Prostate gland (tissue), 2 donors: Measurements from ENCODE around the gene OLAH. TPM values are rescaled to one million over a fixed set of nuclear protein-coding genes. Genes with fewer than 3 reads are reported as not detected.

Experiments
- DNase-seq: peaks from one replicate; pipeline ENCODE4 v3.0.0-alpha.2; 2019; ENCODE audit warnings: low spot score
- H3K27ac ChIP-seq, 2 donors: fragments of 200-600 bp; sonication (generic); 2 replicates each; pipeline ENCODE4 v1.5.1; 2017 to 2019
- H3K27me3 ChIP-seq: fragments of 200-600 bp; sonication (generic); replicated peaks from 2 replicates; pipeline ENCODE4 v1.5.1; 2019; ENCODE audit not compliant: insufficient read depth
- H3K36me3 ChIP-seq, 2 donors: fragments of 200-600 bp; sonication (generic); 1 replicate in 1 of 2; 2 replicates in 1 of 2; pipeline versions ENCODE4 v1.5.1 to v1.8.1; 2017 to 2019
- H3K4me1 ChIP-seq: fragments of 200-600 bp; sonication (generic); replicated peaks from 2 replicates; pipeline ENCODE4 v1.5.1; 2019
- H3K4me3 ChIP-seq, 2 donors: fragments of 200-600 bp; sonication (generic); 2 replicates each; pipeline ENCODE4 v1.5.1; 2017 to 2019
- H3K9me3 ChIP-seq: fragments of 200-600 bp; sonication (generic); 2 replicates; pipeline ENCODE4 v1.5.1; 2017
- POLR2A ChIP-seq: fragments of 450-650 bp; IDR thresholded peaks from one replicate; pipeline ENCODE4 v1.6.1; 2016; ENCODE audit warnings: antibody characterized with exemption, mild to moderate bottlenecking
- POLR2AphosphoS5 ChIP-seq: sonication (generic); formaldehyde crosslinking; IDR thresholded peaks from one replicate; pipeline ENCODE4 v1.6.1; 2017; ENCODE audit warnings: antibody characterized with exemption
- WGBS: methylation state at CpG from one replicate; pipeline ENCODE4 v1.1.5; 2018; 5-methylcytosine and 5-hydroxymethylcytosine counted together
- intact Hi-C: fragments of 100-400 bp; cut with DNase I; formaldehyde crosslinking; loops from one replicate; pipeline ENCODE4 v1.14.2; 2022
- total RNA-seq, 2 donors: library from RNA; depleted of rRNA; stranded (reverse); fragments of >200 nt; gene quantifications; one replicate each; pipeline ENCODE4 v1.1.0, GENCODE V29; 2016
- TF ChIP-seq, protein P1 (sequence below), 4 experiments: fragments of 200-600 bp in 2 of 4; fragments of 450-650 bp in 2 of 4; sonication (generic) in 2 of 4; IDR thresholded peaks; 1 replicate in 3 of 4; 2 replicates in 1 of 4; pipeline ENCODE4 v1.5.1; 2016 to 2019; ENCODE audit warnings: antibody characterized with exemption in 4 of 4, mild to moderate bottlenecking in 2 of 4, moderate library complexity in 2 of 4

OLAH gene
- total RNA-seq, 2 donors from 2014 or later = 5.3 TPM; not detected in 1

- no peak for DNase-seq
- no peak overlapping the region for H3K27ac ChIP-seq
- H3K4me3 ChIP-seq = no peak overlapping the region
- intact Hi-C loops = no loop called here
- no peaks in the 10 kb centered on the region for H3K27me3 ChIP-seq
- H3K9me3 ChIP-seq = no peaks in the 10 kb centered on the region
- 72% methylated on average over 3 of the region's 3 CpGs for WGBS
- no peaks in the 10 kb centered on the region for H3K4me1 ChIP-seq
- TF ChIP-seq POLR2AphosphoS5 (no peak), POLR2A (no peak)
- TF ChIP-seq, protein P1, sequence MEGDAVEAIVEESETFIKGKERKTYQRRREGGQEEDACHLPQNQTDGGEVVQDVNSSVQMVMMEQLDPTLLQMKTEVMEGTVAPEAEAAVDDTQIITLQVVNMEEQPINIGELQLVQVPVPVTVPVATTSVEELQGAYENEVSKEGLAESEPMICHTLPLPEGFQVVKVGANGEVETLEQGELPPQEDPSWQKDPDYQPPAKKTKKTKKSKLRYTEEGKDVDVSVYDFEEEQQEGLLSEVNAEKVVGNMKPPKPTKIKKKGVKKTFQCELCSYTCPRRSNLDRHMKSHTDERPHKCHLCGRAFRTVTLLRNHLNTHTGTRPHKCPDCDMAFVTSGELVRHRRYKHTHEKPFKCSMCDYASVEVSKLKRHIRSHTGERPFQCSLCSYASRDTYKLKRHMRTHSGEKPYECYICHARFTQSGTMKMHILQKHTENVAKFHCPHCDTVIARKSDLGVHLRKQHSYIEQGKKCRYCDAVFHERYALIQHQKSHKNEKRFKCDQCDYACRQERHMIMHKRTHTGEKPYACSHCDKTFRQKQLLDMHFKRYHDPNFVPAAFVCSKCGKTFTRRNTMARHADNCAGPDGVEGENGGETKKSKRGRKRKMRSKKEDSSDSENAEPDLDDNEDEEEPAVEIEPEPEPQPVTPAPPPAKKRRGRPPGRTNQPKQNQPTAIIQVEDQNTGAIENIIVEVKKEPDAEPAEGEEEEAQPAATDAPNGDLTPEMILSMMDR (IDR thresholded peaks at IDR 0.05) = no peak
- no peaks in the 10 kb centered on the region for H3K36me3 ChIP-seq
Observed at GRCh38 chr10:15027741-15028140, 16.0 kb upstream of the OLAH start.

GRCh38 chr10:15035385-15036301 lies 8.1 kb upstream of the OLAH start:
- no peak for DNase-seq
- Histone ChIP-seq H3K4me1 (no peaks in the 10 kb centered on the region), H3K27ac (no peak overlapping the region), H3K9me3 (no peaks in the 10 kb centered on the region), H3K27me3 (no peaks in the 10 kb centered on the region), H3K36me3 (no peaks in the 10 kb centered on the region), H3K4me3 (no peak overlapping the region)
- intact Hi-C loops = no loop called here
- TF ChIP-seq POLR2A = no peak
- TF ChIP-seq, protein P1 (IDR thresholded peaks at IDR 0.05) = no peak
- WGBS = 83% methylated on average over 18 of the region's 18 CpGs

DNA sequence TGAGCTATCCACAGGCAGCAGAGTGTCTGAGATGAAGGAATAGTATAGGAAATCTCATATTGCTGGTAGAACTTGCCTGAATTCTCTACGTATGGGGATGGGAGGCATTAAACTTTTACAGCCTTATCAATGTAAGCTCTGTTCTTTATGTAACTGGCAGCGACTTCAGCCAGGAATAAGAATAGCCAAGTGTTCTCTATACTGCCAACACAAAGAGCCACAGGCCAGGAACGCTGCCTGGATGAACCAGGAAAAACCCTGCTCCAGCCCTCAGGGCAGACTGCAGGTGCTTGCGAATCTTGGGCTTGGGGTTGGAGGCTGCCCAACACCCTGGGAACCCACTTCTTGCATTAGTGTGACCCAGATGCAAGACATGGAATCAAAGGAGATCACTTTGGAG lies 6.1 kb upstream of the OLAH start:
- Histone ChIP-seq H3K9me3 (no peaks in the 10 kb centered on the region), H3K4me1 (no peaks in the 10 kb centered on the region), H3K4me3 (no peak overlapping the region), H3K27me3 (no peaks in the 10 kb centered on the region), H3K27ac (no peak overlapping the region), H3K36me3 (no peaks in the 10 kb centered on the region)
- 25% methylated on average over 4 of the region's 4 CpGs for WGBS
- TF ChIP-seq POLR2AphosphoS5 (peak; percentile 39), POLR2A (no peak)
- intact Hi-C loops = no loop called here
- DNase-seq = peak; percentile 31

DNA sequence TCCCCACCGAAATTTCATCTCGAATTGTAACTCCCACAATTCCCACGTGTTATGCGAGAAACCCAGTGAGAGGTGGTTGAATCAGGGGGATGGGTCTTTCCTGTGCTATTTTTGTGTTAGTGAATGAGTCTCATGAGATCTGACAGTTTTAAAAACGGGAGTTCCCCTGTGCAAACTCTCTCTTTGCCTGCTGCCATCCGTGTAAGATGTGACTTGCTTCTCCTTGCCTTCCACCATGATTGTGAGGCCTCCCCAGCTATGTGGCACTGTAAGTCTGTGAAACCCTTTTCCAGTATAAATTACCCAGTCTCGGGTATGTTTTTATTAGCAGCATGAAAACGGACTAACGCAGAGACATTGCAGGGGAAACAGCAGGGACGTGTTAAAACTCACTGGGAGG lies 5.3 kb upstream of the OLAH start:
- H3K4me3 ChIP-seq = no peak overlapping the region
- no peaks in the 10 kb centered on the region for H3K4me1 ChIP-seq
- no peaks in the 10 kb centered on the region for H3K36me3 ChIP-seq
- 83% methylated on average over 10 of the region's 10 CpGs for WGBS
- H3K27me3 ChIP-seq = no peaks in the 10 kb centered on the region
- intact Hi-C loops = no loop called here
- TF ChIP-seq POLR2AphosphoS5 (no peak), POLR2A (no peak)
- TF ChIP-seq, protein P1 (IDR thresholded peaks at IDR 0.05) = no peak
- no peak for DNase-seq
- H3K9me3 ChIP-seq = no peaks in the 10 kb centered on the region
- H3K27ac ChIP-seq = no peak overlapping the region

GRCh38 chr10:15045380-15045779 lies 1.6 kb downstream of the OLAH start:
- TF ChIP-seq POLR2A = no peak
- TF ChIP-seq POLR2AphosphoS5 = no peak
- TF ChIP-seq, protein P1 (IDR thresholded peaks at IDR 0.05) = no peak
- no peak overlapping the region for H3K4me3 ChIP-seq
- H3K9me3 ChIP-seq = no peaks in the 10 kb centered on the region
- no peaks in the 10 kb centered on the region for H3K36me3 ChIP-seq
- H3K4me1 ChIP-seq = no peaks in the 10 kb centered on the region
- 100% methylated on average over 1 of the region's 1 CpG for WGBS
- H3K27ac ChIP-seq = no peak overlapping the region
- intact Hi-C loops = no loop called here
- H3K27me3 ChIP-seq = no peaks in the 10 kb centered on the region
- DNase-seq = no peak
